Neural progenitor cell (in vitro differentiated cells): ENCODE measurements around the gene BTBD16. TPM values are rescaled to one million over a fixed set of nuclear protein-coding genes. Genes with fewer than 3 reads are reported as not detected.
A peak's percentile ranks its signal among the peaks of the same experiment; 100 is the strongest.

ENCODE experiments used
- DNase-seq: peaks from one replicate; pipeline ENCODE4 v3.0.0-alpha.2; 2016; ENCODE audit warnings: low spot score
- H2AFZ ChIP-seq: fragments of 200-600 bp; sonication (generic); replicated peaks from 2 replicates; pipeline ENCODE4 v1.6.1; 2016; ENCODE audit warnings: antibody characterized with exemption
- H3F3A ChIP-seq: fragments of 200-600 bp; sonication (generic); 2 replicates; pipeline ENCODE4 v1.6.1; 2016; ENCODE audit warnings: antibody characterized with exemption, low read depth
- H3K27ac ChIP-seq: fragments of 200-600 bp; sonication (generic); 2 replicates; pipeline ENCODE4 v1.5.1; 2016; ENCODE audit warnings: mild to moderate bottlenecking
- H3K27me3 ChIP-seq: fragments of 200-600 bp; sonication (generic); 2 replicates; pipeline ENCODE4 v1.6.1; 2016; ENCODE audit warnings: mild to moderate bottlenecking, moderate library complexity
- H3K36me3 ChIP-seq: fragments of 200-600 bp; sonication (generic); 2 replicates; pipeline ENCODE4 v1.5.1; 2016
- H3K4me1 ChIP-seq: fragments of 200-600 bp; sonication (generic); 2 replicates; pipeline ENCODE4 v1.6.1; 2016; ENCODE audit warnings: mixed run types
- H3K4me2 ChIP-seq: fragments of 200-600 bp; sonication (generic); 2 replicates; pipeline ENCODE4 v1.6.1; 2016
- H3K4me3 ChIP-seq: fragments of 200-600 bp; sonication (generic); 2 replicates; pipeline ENCODE4 v1.5.1; 2016
- H3K79me2 ChIP-seq: fragments of 200-600 bp; sonication (generic); 2 replicates; pipeline ENCODE4 v1.6.1; 2016; ENCODE audit warnings: low read depth
- H3K9ac ChIP-seq: fragments of 200-600 bp; sonication (generic); 2 replicates; pipeline ENCODE4 v1.6.1; 2016
- H3K9me3 ChIP-seq: fragments of 200-600 bp; sonication (generic); 2 replicates; pipeline ENCODE4 v1.5.1; 2016; ENCODE audit warnings: low read depth
- H4K20me1 ChIP-seq: fragments of 200-600 bp; sonication (generic); 2 replicates; pipeline ENCODE4 v1.6.1; 2016; ENCODE audit warnings: low read depth
- H3K27ac Mint-ChIP-seq: 3 replicates; pipeline ENCODE4 v1.8.0; 2021; ENCODE audit warnings: mixed read lengths
- H3K27me3 Mint-ChIP-seq: 2 replicates; pipeline ENCODE4 v1.8.0; 2022; ENCODE audit warnings: low read depth, mild to moderate bottlenecking, inconsistent platforms, moderate library complexity, mixed read lengths; ENCODE audit not compliant: insufficient read depth
- H3K36me3 Mint-ChIP-seq: 3 replicates; pipeline ENCODE4 v1.8.0; 2021; ENCODE audit warnings: mixed read lengths
- H3K4me1 Mint-ChIP-seq: 3 replicates; pipeline ENCODE4 v1.8.0; 2021; ENCODE audit warnings: mixed read lengths
- H3K4me3 Mint-ChIP-seq: 3 replicates; pipeline ENCODE4 v1.8.0; 2021; ENCODE audit warnings: mild to moderate bottlenecking, moderate library complexity, mixed read lengths
- H3K9me3 Mint-ChIP-seq: 3 replicates; pipeline ENCODE4 v1.8.0; 2020; ENCODE audit warnings: mixed read lengths
- CTCF ChIP-seq: fragments of 200-600 bp; sonication (generic); IDR thresholded peaks from 2 replicates; pipeline ENCODE4 v1.5.1; 2017; ENCODE audit warnings: antibody characterized with exemption, mild to moderate bottlenecking
- EZH2 ChIP-seq: fragments of 200-600 bp; sonication (generic); IDR thresholded peaks from 2 replicates; pipeline ENCODE4 v1.6.1; 2017; ENCODE audit warnings: antibody characterized with exemption, mild to moderate bottlenecking, moderate library complexity
- EZH2phosphoT487 ChIP-seq: fragments of 200-600 bp; sonication (generic); IDR thresholded peaks from 2 replicates; pipeline ENCODE4 v1.6.1; 2017; ENCODE audit warnings: antibody characterized with exemption
- total RNA-seq: library from RNA; depleted of rRNA; stranded (reverse); fragments of >200 nt; gene quantifications from 2 replicates; pipeline ENCODE4 v1.2.3, GENCODE V29; 2015; ENCODE audit warnings: low replicate concordance

BTBD16 gene
- total RNA-seq, 1 donor from 2014 or later = not detected

DNA sequence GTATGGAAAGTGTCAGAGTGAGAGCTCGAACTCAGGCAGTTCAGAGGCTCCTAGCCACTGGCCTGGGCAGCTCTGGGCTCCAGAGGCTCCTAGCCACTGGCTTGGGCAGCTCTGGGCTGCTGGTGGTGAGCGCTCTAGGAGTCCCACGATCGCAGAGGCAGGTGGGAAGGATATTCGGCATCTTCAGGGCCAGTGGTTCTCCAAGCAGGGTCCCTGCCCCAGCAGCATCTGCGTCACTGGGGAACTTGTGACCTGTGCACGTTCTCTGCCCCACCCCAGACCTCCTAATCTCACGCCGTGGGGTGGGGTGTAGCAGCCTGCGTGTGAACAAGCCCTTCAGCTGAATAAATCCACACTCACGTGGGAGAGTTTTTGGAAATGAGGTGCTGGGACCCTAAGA, 25.2 kb upstream of the BTBD16 start:
- no peak overlapping the region for H3K4me2 ChIP-seq
- Mint-ChIP-seq H3K4me3 (no peak overlapping the region), H3K36me3 (peaks cover 33% of the 10 kb centered on the region), H3K27ac (no peak overlapping the region), H3K4me1 (peaks cover 8% of the 10 kb centered on the region), H3K9me3 (no peaks in the 10 kb centered on the region), H3K27me3 (peaks cover 7% of the 10 kb centered on the region)
- no peaks in the 10 kb centered on the region for H3K4me1 ChIP-seq
- no peaks in the 10 kb centered on the region for H3K79me2 ChIP-seq
- no peak for DNase-seq
- H2AFZ ChIP-seq = no peak overlapping the region
- H3K27ac ChIP-seq = no peak overlapping the region
- H4K20me1 ChIP-seq = no peaks in the 10 kb centered on the region
- H3K27me3 ChIP-seq = no peaks in the 10 kb centered on the region
- no peaks in the 10 kb centered on the region for H3K36me3 ChIP-seq
- no peak overlapping the region for H3K4me3 ChIP-seq
- H3K9ac ChIP-seq = no peak overlapping the region
- H3F3A ChIP-seq = no peaks in the 10 kb centered on the region
- no peaks in the 10 kb centered on the region for H3K9me3 ChIP-seq
- TF ChIP-seq EZH2 (no peak), CTCF (no peak), EZH2phosphoT487 (no peak)

DNA sequence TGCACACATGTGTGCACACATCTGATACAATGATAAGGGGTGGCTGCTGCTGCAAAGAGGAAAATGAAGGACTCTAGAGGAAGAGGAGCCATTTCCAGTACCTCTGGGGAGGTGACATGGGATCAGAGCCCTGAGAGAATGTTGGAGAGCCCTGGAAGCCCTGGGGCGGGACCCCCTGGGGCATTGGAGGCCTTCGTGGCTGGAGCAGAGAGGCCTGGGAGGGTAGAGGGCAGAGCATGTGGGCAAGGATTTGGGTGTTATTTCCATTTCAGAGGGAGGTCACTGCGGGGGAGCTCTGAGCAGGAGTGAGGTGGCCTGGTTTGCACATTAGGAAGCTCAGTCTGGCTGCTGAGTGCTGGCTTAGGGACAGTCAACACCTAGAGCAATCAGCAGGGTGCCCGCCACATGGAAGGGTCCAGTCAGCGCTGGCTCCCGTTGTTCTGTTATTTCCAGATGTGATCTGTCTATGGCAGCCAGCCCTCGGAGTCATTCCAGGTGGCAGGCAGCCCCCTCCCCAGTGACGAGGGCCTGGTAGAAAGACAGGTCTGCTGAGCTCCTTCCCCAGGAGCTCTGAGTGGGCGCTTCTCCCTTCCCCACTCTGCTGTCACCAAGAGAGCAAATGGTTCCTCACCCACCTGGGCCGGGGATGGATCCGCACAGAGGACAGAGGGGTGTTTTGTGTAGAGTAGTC, 24.1 kb upstream of the BTBD16 start:
- no peak overlapping the region for H3K27ac ChIP-seq
- H3K4me3 ChIP-seq = no peak overlapping the region
- Mint-ChIP-seq H3K36me3 (peaks cover 26% of the 10 kb centered on the region), H3K27ac (peak overlapping the region; percentile 63), H3K4me3 (no peak overlapping the region), H3K27me3 (peaks cover 7% of the 10 kb centered on the region), H3K4me1 (peaks cover 8% of the 10 kb centered on the region), H3K9me3 (no peaks in the 10 kb centered on the region)
- DNase-seq = no peak
- no peaks in the 10 kb centered on the region for H3K36me3 ChIP-seq
- H3K9ac ChIP-seq = no peak overlapping the region
- H3K79me2 ChIP-seq = no peaks in the 10 kb centered on the region
- no peak overlapping the region for H2AFZ ChIP-seq
- no peaks in the 10 kb centered on the region for H3F3A ChIP-seq
- H3K9me3 ChIP-seq = no peaks in the 10 kb centered on the region
- no peak for TF ChIP-seq CTCF
- no peak for TF ChIP-seq EZH2phosphoT487
- no peak for TF ChIP-seq EZH2
- H3K4me2 ChIP-seq = no peak overlapping the region
- H3K27me3 ChIP-seq = no peaks in the 10 kb centered on the region
- no peaks in the 10 kb centered on the region for H4K20me1 ChIP-seq
- no peaks in the 10 kb centered on the region for H3K4me1 ChIP-seq

DNA sequence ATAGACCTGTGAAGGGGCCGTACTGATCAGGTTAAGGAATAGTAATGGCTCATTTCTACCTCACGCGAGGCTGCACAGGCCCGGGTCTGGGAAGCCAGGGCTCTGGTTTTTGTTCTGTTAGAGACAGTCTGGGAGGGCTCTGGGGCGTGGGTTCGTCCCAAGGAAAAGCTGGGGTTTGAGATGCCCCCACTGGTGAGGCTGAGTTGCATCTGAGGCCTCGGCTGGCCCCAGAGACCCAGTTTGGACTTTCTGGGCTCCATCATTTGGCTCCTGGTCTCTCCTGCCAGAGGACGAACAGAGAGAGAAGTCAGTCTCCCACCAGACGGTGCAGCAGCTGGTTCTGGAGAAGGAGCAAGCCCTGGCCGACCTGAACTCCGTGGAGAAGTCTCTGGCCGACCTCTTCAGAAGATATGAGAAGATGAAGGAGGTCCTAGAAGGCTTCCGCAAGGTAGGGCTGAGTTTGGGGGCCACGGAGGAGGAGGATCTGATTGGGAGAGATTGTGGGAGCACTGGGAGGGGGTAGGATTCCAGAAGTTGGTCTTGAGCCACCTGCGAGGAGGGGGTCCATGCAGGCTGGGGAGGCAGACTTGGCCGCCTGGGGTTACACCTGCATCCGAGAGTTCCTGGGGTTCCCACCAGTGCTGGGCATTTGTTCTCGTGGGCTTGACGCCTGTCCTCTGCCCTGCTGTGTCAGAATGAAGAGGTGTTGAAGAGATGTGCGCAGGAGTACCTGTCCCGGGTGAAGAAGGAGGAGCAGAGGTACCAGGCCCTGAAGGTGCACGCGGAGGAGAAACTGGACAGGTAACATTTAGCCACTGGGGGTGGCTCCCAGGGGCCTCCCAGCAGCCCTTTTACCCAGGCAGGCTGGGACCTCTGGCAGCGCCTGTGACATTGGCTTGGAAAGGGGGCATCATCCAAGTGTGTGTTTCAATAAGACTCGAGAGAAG, 22.5 kb upstream of the BTBD16 start:
- H3F3A ChIP-seq = no peaks in the 10 kb centered on the region
- no peak overlapping the region for H2AFZ ChIP-seq
- no peaks in the 10 kb centered on the region for H3K27me3 ChIP-seq
- H3K9me3 ChIP-seq = no peaks in the 10 kb centered on the region
- peaks cover 9% of the 10 kb centered on the region for H3K27me3 Mint-ChIP-seq
- H3K9ac ChIP-seq = no peak overlapping the region
- H3K4me2 ChIP-seq = no peak overlapping the region
- H3K4me3 Mint-ChIP-seq = peak overlapping the region; percentile 24
- no peaks in the 10 kb centered on the region for H3K36me3 ChIP-seq
- H3K4me3 ChIP-seq = no peak overlapping the region
- TF ChIP-seq EZH2phosphoT487 (no peak), CTCF (no peak), EZH2 (no peak)
- DNase-seq = no peak
- no peaks in the 10 kb centered on the region for H3K9me3 Mint-ChIP-seq
- peaks cover 28% of the 10 kb centered on the region for H3K36me3 Mint-ChIP-seq
- H3K4me1 ChIP-seq = no peaks in the 10 kb centered on the region
- H3K27ac ChIP-seq = no peak overlapping the region
- H3K4me1 Mint-ChIP-seq = peaks cover 8% of the 10 kb centered on the region
- no peaks in the 10 kb centered on the region for H3K79me2 ChIP-seq
- H4K20me1 ChIP-seq = no peaks in the 10 kb centered on the region
- H3K27ac Mint-ChIP-seq = peak overlapping the region; percentile 61
